Epithelial cell of esophagus (primary cell): Measurements from ENCODE around the gene ZBTB33.
A peak's percentile ranks its signal among the peaks of the same experiment; 100 is the strongest.

Experiments
- DNase-seq: peaks from one replicate; pipeline ENCODE4 v3.0.0; 2010; ENCODE audit warnings: low read depth
- H3K4me3 ChIP-seq: 2 replicates; pipeline ENCODE4 v1.5.1; 2011; ENCODE audit warnings: mild to moderate bottlenecking, low read length, control low read depth
- CTCF ChIP-seq: IDR thresholded peaks from 2 replicates; pipeline ENCODE4 v1.5.1; 2011; ENCODE audit warnings: low read depth, mild to moderate bottlenecking, low read length, control low read depth, inconsistent platforms; ENCODE audit not compliant: insufficient read depth; ENCODE audit errors: missing control alignments

The ZBTB33 gene

GRCh38 chrX:120293015-120293414 lies 42.4 kb downstream of the ZBTB33 start:
- DNase-seq = no peak

GRCh38 chrX:120294651-120295050 lies 44.0 kb downstream of the ZBTB33 start:
- no peak overlapping the region for H3K4me3 ChIP-seq
- DNase-seq = no peak
- no peak for TF ChIP-seq CTCF

More at GRCh38 chrX:120293015-120293414, 42.4 kb downstream of the ZBTB33 start:
- TF ChIP-seq CTCF = no peak
- H3K4me3 ChIP-seq = no peak overlapping the region

GRCh38 chrX:120297923-120298322 lies 47.3 kb downstream of the ZBTB33 start:
- no peak overlapping the region for H3K4me3 ChIP-seq
- no peak for TF ChIP-seq CTCF
- DNase-seq = no peak

GRCh38 chrX:120299928-120300327 lies 49.3 kb downstream of the ZBTB33 start:
- peak; percentile 59 for TF ChIP-seq CTCF
- no peak overlapping the region for H3K4me3 ChIP-seq
- DNase-seq = peak; percentile 51

GRCh38 chrX:120301497-120301896 lies 50.9 kb downstream of the ZBTB33 start:
- TF ChIP-seq CTCF = no peak
- no peak overlapping the region for H3K4me3 ChIP-seq
- DNase-seq = no peak

GRCh38 chrX:120301960-120302359 lies 51.3 kb downstream of the ZBTB33 start:
- no peak overlapping the region for H3K4me3 ChIP-seq
- TF ChIP-seq CTCF = no peak
- DNase-seq = no peak

GRCh38 chrX:120302434-120302833 lies 51.8 kb downstream of the ZBTB33 start:
- no peak for TF ChIP-seq CTCF
- no peak overlapping the region for H3K4me3 ChIP-seq
- peak; percentile 3 for DNase-seq
